GM12891 (cell line): Measurements from ENCODE around the gene MIP. TPM values are rescaled to one million over a fixed set of nuclear protein-coding genes. Genes with fewer than 3 reads are reported as not detected.
"Not testable (repeated sequence)": the region's sequence is repeated elsewhere in the genome, so short reads cannot be mapped to it uniquely, and the experiment has no call there.

Experiments used
- DNase-seq: peaks from one replicate; pipeline ENCODE4 v3.0.0; 2011; ENCODE audit warnings: low spot score; ENCODE audit not compliant: insufficient read length
- FAIRE-seq: peaks from 2 replicates; lab custom pipeline; 2011; peaks lifted over from hg19 to GRCh38; lab: Jason Lieb, UNC
- PAX5 ChIP-seq: IDR thresholded peaks from 2 replicates; pipeline ENCODE4 v1.6.1; 2011; ENCODE audit warnings: low read length, moderate library complexity, mild to moderate bottlenecking; ENCODE audit not compliant: insufficient read depth, severe bottlenecking
- POLR2A ChIP-seq: IDR thresholded peaks from 2 replicates; pipeline ENCODE4 v1.6.1; 2011; ENCODE audit warnings: low read depth, low read length, control low read depth
- POLR2AphosphoS5 ChIP-seq: IDR thresholded peaks from 2 replicates; pipeline ENCODE4 v1.6.1; 2011; ENCODE audit warnings: low read depth, low read length, control low read depth
- POU2F2 ChIP-seq: IDR thresholded peaks from 2 replicates; pipeline ENCODE4 v1.6.1; 2011; ENCODE audit warnings: low read depth, mild to moderate bottlenecking, control low read depth, low read length, moderate library complexity
- SPI1 ChIP-seq: IDR thresholded peaks from 2 replicates; pipeline ENCODE4 v1.6.1; 2011; ENCODE audit warnings: low read depth, low read length, control low read depth
- TAF1 ChIP-seq: IDR thresholded peaks from 2 replicates; pipeline ENCODE4 v1.6.1; 2011; ENCODE audit warnings: low read depth, low read length, control low read depth
- polyA plus RNA-seq: library from polyadenylated mRNA; unstranded; fragments of >200 nt; gene quantifications from one replicate; pipeline ENCODE4 v1.2.1, GENCODE V29; 2012; ENCODE audit warnings: low read depth, missing spikeins, inconsistent platforms; ENCODE audit not compliant: missing spikeins

MIP gene
- polyA plus RNA-seq, result 0.05 TPM

- DNase-seq (no peak), FAIRE-seq (no peak)
- TF ChIP-seq POU2F2, result no peak
- TF ChIP-seq POLR2A, result no peak
- TF ChIP-seq SPI1, result no peak
- TF ChIP-seq PAX5, result no peak
- no peak for TF ChIP-seq POLR2AphosphoS5
Observed at GRCh38 chr12:56454557-56454956, at the start of gene MIP. Gene MIP (minus strand): TSS chr12:56454657. CDS start chr12:56454613, 44 bp downstream.

DNA sequence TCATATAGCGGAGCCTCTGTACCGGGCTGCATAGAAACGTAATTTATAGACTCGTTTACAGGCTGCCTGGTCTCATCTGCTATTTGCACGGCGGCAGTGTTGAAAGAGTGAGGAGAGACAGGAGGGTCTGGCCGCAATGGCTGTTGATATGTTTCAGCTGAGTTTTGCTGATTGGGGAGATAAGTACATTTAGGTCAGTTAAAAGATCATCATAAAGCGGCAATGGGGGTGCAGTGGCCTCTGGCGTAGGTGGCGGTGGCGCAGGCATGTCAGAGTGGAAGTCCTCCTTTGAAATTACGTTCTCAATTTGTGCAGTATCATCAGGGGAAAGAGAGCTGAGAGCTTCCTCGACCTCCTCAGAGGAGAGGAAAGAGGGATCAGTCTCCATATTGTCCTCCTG lies 45.4 kb upstream of the MIP start:
- not testable (repeated sequence) for FAIRE-seq, DNase-seq

- not testable (repeated sequence) for DNase-seq, FAIRE-seq
Observed at GRCh38 chr12:56499452-56499851, 45.0 kb upstream of the MIP start.

DNA sequence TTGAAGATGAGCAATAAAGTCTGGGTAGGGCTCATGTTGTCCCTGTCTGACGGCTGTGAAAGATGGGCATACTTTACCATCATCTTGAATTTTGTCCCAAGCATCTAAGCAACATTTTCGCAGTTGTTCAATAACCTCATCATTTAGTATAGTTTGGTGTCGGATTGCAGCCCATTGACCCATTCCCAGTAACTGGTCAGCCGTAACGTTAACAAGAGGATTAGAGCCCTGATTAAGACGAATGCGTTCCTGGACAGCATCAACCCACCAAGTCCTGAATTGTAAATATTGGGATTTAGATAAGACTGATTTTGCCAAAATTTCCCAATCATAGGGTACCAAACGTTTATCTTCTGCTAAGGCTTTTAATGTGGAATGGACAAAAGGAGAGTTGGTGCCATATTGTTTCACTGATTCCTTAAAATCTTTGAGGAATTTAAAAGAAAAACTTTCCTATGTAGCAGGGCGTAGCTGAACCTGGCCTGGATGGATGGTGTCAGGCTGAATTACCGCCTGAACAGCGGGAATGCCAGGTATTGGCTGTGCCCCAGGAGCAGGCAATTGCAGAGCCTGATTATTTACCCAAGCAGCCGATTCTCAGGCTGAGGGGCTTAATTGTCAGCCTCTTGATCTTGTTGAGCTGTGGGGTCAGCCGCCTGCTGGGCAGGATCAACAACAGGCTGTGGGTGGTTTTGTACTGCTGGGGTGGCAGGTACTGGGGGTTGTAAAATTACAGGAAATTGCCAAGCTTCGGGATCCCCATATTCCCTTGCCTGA lies 43.9 kb upstream of the MIP start:
- not testable (repeated sequence) for FAIRE-seq

GRCh38 chr12:56496704-56497103 lies 42.2 kb upstream of the MIP start:
- not testable (repeated sequence) for DNase-seq
- peak; percentile 33 for FAIRE-seq

More for the DNA sequence above, 43.9 kb upstream of the MIP start:
- not testable (repeated sequence) for DNase-seq

GRCh38 chr12:56494481-56494880 lies 40.0 kb upstream of the MIP start:
- DNase-seq, FAIRE-seq: not testable (repeated sequence)

DNA sequence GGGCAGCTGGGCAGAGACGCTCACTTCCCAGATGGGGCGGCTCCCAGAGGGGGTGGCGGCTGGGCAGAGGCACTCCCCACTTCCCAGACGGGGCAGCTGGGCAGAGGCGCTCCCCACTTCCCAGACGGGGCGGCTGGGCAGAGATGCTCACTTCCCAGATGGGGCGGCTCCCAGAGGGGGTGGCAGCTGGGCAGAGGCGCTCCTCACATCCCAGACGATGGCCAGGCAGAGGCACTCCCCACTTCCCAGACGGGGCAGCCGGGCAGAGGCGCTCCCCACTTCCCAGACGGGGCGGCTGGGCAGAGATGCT lies 39.6 kb upstream of the MIP start:
- not testable (repeated sequence) for FAIRE-seq

GRCh38 chr12:56493409-56494105 lies 39.1 kb upstream of the MIP start:
- not testable (repeated sequence) for FAIRE-seq, DNase-seq

More for the DNA sequence above, 39.6 kb upstream of the MIP start:
- not testable (repeated sequence) for DNase-seq

DNA sequence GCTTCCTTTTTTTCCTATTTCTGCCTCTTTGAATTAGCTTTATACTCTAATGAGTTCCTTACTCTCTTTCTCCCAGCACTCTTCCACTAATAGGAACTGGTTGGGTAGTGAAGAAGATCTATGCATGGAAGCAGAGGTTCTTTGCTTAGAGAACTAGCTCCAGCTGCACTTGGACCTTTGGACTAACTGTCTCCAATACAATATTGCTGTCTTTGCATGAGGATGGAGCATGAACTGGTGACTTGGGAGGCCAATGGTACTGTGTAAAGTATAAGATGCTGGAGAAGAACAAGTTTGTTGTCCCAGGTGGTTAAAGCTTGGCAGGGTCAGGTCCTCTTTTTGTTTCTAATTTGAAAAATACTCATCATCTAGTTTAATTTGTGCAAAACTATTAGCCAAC lies 35.9 kb upstream of the MIP start:
- DNase-seq (no peak), FAIRE-seq (no peak)
- TF ChIP-seq POU2F2 (no peak), TAF1 (no peak), PAX5 (no peak), SPI1 (no peak), POLR2AphosphoS5 (no peak), POLR2A (no peak)

GRCh38 chr12:56488041-56488955 lies 33.8 kb upstream of the MIP start, which contains the start of gene GLS2:
Gene GLS2 (minus strand): TSS chr12:56488161. CDS start chr12:56488118, 43 bp downstream.
- TF ChIP-seq POLR2A (no peak), POLR2AphosphoS5 (no peak), POU2F2 (no peak), TAF1 (no peak), SPI1 (no peak), PAX5 (no peak)
- peak; percentile 93 for FAIRE-seq
- DNase-seq, result peak; percentile 88

GRCh38 chr12:56487448-56488040 lies 33.1 kb upstream of the MIP start:
- no peak for TF ChIP-seq PAX5
- TF ChIP-seq POU2F2, result 0 out of 2 replicates have a peak, but pooled peaks have one; percentile 25
- DNase-seq (peak; percentile 35), FAIRE-seq (no peak)
